Smooth muscle cell (in vitro differentiated cells): ENCODE results near the gene FOXP1. TPM values are rescaled to one million over a fixed set of nuclear protein-coding genes. Genes with fewer than 3 reads are reported as not detected.

ENCODE experiments used
- DNase-seq: peaks from one replicate; lab custom pipeline; 2025; ENCODE audit not compliant: unreplicated experiment; lab: John Stamatoyannopoulos, UW
- H2AFZ ChIP-seq: fragments of 200-600 bp; sonication (generic); 2 replicates; pipeline ENCODE4 v1.6.0; 2016; ENCODE audit warnings: antibody characterized with exemption, low read depth, mild to moderate bottlenecking
- H3F3A ChIP-seq: fragments of 200-600 bp; sonication (generic); 2 replicates; pipeline ENCODE4 v1.6.0; 2017; ENCODE audit warnings: antibody characterized with exemption, low read depth
- H3K27ac ChIP-seq: fragments of 200-600 bp; sonication (generic); 2 replicates; pipeline ENCODE4 v1.5.1; 2016; ENCODE audit warnings: low read depth, mild to moderate bottlenecking
- H3K27me3 ChIP-seq: fragments of 200-600 bp; sonication (generic); 2 replicates; pipeline ENCODE4 v1.6.1; 2016; ENCODE audit warnings: low read depth, mild to moderate bottlenecking
- H3K36me3 ChIP-seq: fragments of 200-600 bp; sonication (generic); 2 replicates; pipeline ENCODE4 v1.5.1; 2016; ENCODE audit warnings: low read depth
- H3K4me1 ChIP-seq: fragments of 200-600 bp; sonication (generic); 2 replicates; pipeline ENCODE4 v1.5.1; 2016; ENCODE audit warnings: low read depth
- H3K4me2 ChIP-seq: fragments of 200-600 bp; sonication (generic); 2 replicates; pipeline ENCODE4 v1.6.0; 2016; ENCODE audit warnings: mild to moderate bottlenecking
- H3K4me3 ChIP-seq: fragments of 200-600 bp; sonication (generic); 2 replicates; pipeline ENCODE4 v1.5.1; 2016; ENCODE audit warnings: mild to moderate bottlenecking
- H3K79me2 ChIP-seq: fragments of 200-600 bp; sonication (generic); 2 replicates; pipeline ENCODE4 v1.6.0; 2016; ENCODE audit warnings: low read depth, mild to moderate bottlenecking
- H3K9ac ChIP-seq: fragments of 200-600 bp; sonication (generic); 2 replicates; pipeline ENCODE4 v1.6.0; 2016; ENCODE audit warnings: low read depth
- H3K9me3 ChIP-seq: fragments of 200-600 bp; sonication (generic); replicated peaks from 2 replicates; pipeline ENCODE4 v1.5.1; 2016; ENCODE audit warnings: low read depth
- H4K20me1 ChIP-seq: fragments of 200-600 bp; sonication (generic); 2 replicates; pipeline ENCODE4 v1.6.0; 2016; ENCODE audit warnings: low read depth
- WGBS: methylation state at CpG from one replicate; pipeline ENCODE4 v1.1.7; 2016; ENCODE audit warnings: low lambda C conversion rate; 5-methylcytosine and 5-hydroxymethylcytosine counted together
- polyA plus RNA-seq: library from polyadenylated mRNA; unstranded; fragments of >200 nt; fragmentation: Nextera tagmentation; extraction: Ambion mirVana; gene quantifications from 2 replicates; pipeline ENCODE4 v1.2.1, GENCODE V29; 2016
- total RNA-seq: library from RNA; depleted of rRNA; stranded (reverse); fragments of >200 nt; gene quantifications from 2 replicates; pipeline ENCODE4 v1.2.3, GENCODE V29; 2014
- TF ChIP-seq, protein P1 (sequence below): fragments of 200-600 bp; sonication (generic); IDR thresholded peaks from 2 replicates; pipeline ENCODE4 v1.5.1; 2017; ENCODE audit warnings: borderline replicate concordance, mild to moderate bottlenecking, antibody characterized with exemption; ENCODE audit not compliant: insufficient read depth, poor library complexity, severe bottlenecking

FOXP1 gene
- total and polyA plus RNA-seq, 2 experiments from 2014 or later: 40.9 to 68.0 TPM

DNA sequence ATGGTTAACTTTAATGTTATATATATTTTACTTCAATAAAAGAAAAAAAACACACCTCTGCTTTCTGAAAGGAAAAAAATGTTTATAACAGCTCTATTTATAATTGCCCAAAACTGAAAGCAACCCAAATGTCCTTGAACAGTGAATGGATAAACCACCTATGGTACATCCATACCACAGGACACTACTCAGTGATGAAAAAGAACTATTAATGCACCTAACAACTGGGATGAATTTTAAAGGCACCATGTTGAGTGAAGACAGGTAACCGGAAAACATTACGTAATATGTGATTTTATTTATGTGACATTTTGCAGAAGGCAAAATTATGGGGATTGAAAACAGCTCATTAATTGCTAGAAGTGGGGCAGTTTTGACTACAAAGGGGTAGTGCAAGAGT, 23.8 kb upstream of the FOXP1 start:
- TF ChIP-seq, protein P1, sequence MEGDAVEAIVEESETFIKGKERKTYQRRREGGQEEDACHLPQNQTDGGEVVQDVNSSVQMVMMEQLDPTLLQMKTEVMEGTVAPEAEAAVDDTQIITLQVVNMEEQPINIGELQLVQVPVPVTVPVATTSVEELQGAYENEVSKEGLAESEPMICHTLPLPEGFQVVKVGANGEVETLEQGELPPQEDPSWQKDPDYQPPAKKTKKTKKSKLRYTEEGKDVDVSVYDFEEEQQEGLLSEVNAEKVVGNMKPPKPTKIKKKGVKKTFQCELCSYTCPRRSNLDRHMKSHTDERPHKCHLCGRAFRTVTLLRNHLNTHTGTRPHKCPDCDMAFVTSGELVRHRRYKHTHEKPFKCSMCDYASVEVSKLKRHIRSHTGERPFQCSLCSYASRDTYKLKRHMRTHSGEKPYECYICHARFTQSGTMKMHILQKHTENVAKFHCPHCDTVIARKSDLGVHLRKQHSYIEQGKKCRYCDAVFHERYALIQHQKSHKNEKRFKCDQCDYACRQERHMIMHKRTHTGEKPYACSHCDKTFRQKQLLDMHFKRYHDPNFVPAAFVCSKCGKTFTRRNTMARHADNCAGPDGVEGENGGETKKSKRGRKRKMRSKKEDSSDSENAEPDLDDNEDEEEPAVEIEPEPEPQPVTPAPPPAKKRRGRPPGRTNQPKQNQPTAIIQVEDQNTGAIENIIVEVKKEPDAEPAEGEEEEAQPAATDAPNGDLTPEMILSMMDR: no peak
- Histone ChIP-seq H3K27ac (no peak overlapping the region), H3K4me1 (no peaks in the 10 kb centered on the region), H4K20me1 (no peaks in the 10 kb centered on the region), H3K79me2 (no peaks in the 10 kb centered on the region), H3K4me2 (no peak overlapping the region), H3K9ac (no peak overlapping the region), H2AFZ (no peak overlapping the region), H3K4me3 (no peak overlapping the region), H3K27me3 (no peaks in the 10 kb centered on the region), H3K36me3 (no peaks in the 10 kb centered on the region), H3F3A (no peaks in the 10 kb centered on the region), H3K9me3 (no peaks in the 10 kb centered on the region)
- 92% methylated on average over 2 of the region's 2 CpGs for WGBS
- DNase-seq: no peak

DNA sequence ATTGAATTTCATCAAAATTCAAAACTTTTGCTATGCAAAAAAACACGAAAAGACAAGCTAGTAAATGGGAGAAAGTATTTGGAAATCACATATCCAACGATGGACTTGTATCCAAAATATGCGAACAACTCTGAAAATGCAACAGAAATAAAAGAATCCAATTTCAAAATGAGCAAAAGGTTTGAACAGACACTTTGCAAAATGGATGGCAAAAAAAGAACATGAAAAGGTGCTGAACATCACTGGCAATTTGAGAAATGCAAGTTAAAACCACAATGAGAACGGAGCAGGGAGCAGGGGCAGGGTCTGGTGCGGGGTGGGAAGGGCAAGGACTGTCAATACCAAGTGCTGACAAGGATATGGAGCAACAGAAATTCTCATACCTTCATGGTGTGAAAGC, 23.1 kb upstream of the FOXP1 start:
- H3K27ac ChIP-seq: no peak overlapping the region
- WGBS: 88% methylated on average over 5 of the region's 5 CpGs
- H3F3A ChIP-seq: no peaks in the 10 kb centered on the region
- no peak overlapping the region for H3K4me3 ChIP-seq
- TF ChIP-seq, protein P1: no peak
- no peaks in the 10 kb centered on the region for H3K9me3 ChIP-seq
- H3K79me2 ChIP-seq: no peaks in the 10 kb centered on the region
- H3K36me3 ChIP-seq: no peaks in the 10 kb centered on the region
- H3K4me1 ChIP-seq: no peaks in the 10 kb centered on the region
- no peak for DNase-seq
- no peaks in the 10 kb centered on the region for H4K20me1 ChIP-seq
- no peak overlapping the region for H2AFZ ChIP-seq
- no peaks in the 10 kb centered on the region for H3K27me3 ChIP-seq
- H3K9ac ChIP-seq: no peak overlapping the region
- no peak overlapping the region for H3K4me2 ChIP-seq

DNA sequence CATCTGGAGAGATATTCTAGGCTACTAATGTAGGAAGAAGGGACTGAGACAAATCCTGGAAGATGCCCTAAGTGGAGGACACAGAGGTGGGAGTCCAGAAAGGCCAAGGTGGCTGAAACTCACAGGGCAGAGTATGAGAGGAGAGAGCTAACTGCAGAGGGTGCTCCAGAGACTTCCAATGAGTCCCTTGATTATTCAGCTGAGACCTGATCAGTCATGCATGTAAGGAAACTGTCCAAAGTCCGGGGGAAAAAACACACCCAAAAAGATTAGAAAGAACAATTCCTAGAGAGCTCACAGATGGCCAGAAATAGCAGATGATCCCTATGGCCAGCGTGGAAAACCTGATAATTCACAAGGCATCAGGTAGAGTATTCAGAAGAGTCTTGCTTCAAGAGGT, 18.7 kb upstream of the FOXP1 start:
- no peaks in the 10 kb centered on the region for H3K4me1 ChIP-seq
- H2AFZ ChIP-seq: no peak overlapping the region
- no peak overlapping the region for H3K9ac ChIP-seq
- no peak overlapping the region for H3K4me3 ChIP-seq
- no peaks in the 10 kb centered on the region for H3F3A ChIP-seq
- DNase-seq: no peak
- no peaks in the 10 kb centered on the region for H3K9me3 ChIP-seq
- H3K36me3 ChIP-seq: no peaks in the 10 kb centered on the region
- no peaks in the 10 kb centered on the region for H3K79me2 ChIP-seq
- no peaks in the 10 kb centered on the region for H4K20me1 ChIP-seq
- H3K27me3 ChIP-seq: no peaks in the 10 kb centered on the region
- TF ChIP-seq, protein P1: no peak
- 96% methylated on average over 2 of the region's 2 CpGs for WGBS
- H3K27ac ChIP-seq: no peak overlapping the region
- no peak overlapping the region for H3K4me2 ChIP-seq

- no peak overlapping the region for H3K4me2 ChIP-seq
- no peaks in the 10 kb centered on the region for H3K4me1 ChIP-seq
- no peak overlapping the region for H2AFZ ChIP-seq
- TF ChIP-seq, protein P1: no peak
- no peak overlapping the region for H3K27ac ChIP-seq
- H3K9me3 ChIP-seq: no peaks in the 10 kb centered on the region
- no peaks in the 10 kb centered on the region for H4K20me1 ChIP-seq
- H3K36me3 ChIP-seq: no peaks in the 10 kb centered on the region
- WGBS: 76% methylated on average over 5 of the region's 5 CpGs
- H3K4me3 ChIP-seq: no peak overlapping the region
- H3K9ac ChIP-seq: no peak overlapping the region
- no peaks in the 10 kb centered on the region for H3F3A ChIP-seq
- no peak for DNase-seq
- no peaks in the 10 kb centered on the region for H3K27me3 ChIP-seq
- no peaks in the 10 kb centered on the region for H3K79me2 ChIP-seq
These were observed 18.3 kb upstream of the FOXP1 start for GRCh38 chr3:71601811-71602210.
